Activated CD8-positive, alpha-beta memory T cell treated with anti-CD3 and anti-CD28 coated beads for 1 hour (primary cell): Measurements from ENCODE around the gene GSTM1.

ENCODE experiments used
- DNase-seq, 2 donors: peaks; one replicate each; pipeline ENCODE4 v3.0.0-alpha.2; 2020; ENCODE audit warnings: low read depth in 1 of 2; ENCODE audit errors: extremely low read depth in 1 of 2

The GSTM1 gene

GRCh38 chr1:109687641-109688499 is at the start of gene GSTM1:
GSTM1 (plus strand) TSS chr1:109687817; CDS start chr1:109687874, 57 bp downstream.
- peak in 1 of 2 donors; percentile 65 for DNase-seq

- DNase-seq = no peak
Observed at GRCh38 chr1:109639063-109639840, 48.4 kb upstream of the GSTM1 start.

- no peak for DNase-seq
Observed at GRCh38 chr1:109639841-109640184, 47.8 kb upstream of the GSTM1 start.

GRCh38 chr1:109640285-109640865 is 47.2 kb upstream of the GSTM1 start:
- peak; percentile 68 to 86 for DNase-seq

DNA sequence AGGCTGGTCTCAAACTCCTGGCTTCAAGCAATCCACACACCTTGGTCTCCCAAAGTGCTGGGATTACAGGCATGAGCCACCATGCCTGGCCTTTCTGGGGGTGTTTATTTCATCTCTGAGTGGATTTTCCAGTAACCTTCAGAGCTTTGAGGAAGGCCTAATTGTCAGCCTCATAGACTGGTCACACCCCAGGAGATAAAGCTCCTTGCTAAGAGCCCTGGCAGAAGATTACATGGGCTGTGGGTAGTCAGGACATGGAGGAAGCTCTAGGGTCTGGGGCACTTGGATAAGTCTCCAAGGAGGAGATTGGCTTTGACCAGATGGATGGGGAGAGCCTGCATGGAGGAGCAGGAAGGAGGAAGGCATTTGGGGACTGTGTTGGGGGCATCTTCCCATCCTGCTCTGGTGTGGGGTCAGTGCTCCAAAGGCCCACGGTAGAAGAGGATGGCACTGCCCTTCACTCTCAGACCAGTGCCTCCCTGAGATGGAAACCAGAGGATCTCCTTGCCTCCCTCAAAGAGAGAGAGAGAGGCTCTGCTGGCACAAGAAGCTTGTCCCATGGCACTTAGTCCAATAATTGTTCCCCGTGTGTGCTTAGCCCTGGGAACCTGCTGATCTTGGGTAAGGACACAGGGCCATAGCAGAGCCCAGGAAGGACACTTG is 46.4 kb upstream of the GSTM1 start:
- DNase-seq = no peak

- no peak for DNase-seq
Observed at GRCh38 chr1:109641861-109642260, 45.8 kb upstream of the GSTM1 start.

DNA sequence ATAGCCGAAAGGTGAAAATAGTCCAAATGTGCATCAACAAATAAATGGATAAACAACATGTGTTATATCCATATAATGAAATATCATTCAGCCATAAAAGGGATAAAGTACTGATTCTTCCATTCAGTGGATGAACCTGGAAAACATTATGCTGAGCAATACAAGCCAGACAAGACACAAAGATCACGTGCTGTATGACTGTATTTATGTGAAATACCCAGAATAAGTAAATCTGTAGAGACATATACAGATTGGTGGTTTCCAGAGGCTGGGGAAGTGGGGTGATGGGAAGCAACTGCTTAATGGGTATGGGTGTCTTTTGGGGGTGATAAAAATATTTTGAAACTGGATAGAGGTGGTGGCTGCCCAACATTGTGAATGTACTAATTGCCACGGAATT is 45.0 kb upstream of the GSTM1 start:
- no peak for DNase-seq

- DNase-seq = peak; percentile 71 to 82
Observed at GRCh38 chr1:109643385-109644230, 44.0 kb upstream of the GSTM1 start.

DNA sequence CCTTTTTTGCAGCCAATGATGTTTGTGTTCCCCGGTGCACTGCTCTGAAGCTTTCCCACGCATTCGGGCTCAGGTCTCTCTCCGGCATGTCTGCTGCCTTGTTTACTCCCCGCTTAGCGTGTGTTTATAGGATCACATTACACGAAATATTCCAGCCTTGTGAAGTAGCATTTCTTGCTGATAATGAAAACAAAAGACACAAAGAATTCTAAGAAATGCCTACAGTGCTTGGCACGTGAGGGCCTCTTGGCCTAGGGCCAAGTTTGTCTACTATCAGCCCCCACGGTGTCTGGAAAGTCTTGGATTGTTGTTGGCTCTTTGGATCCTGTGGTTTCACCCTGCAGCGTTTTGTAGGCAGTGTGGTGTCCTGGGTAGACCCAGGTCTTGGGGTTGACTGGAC is 42.9 kb upstream of the GSTM1 start:
- no peak for DNase-seq

- DNase-seq = no peak
Observed at GRCh38 chr1:109649491-109649914, 38.1 kb upstream of the GSTM1 start.

GRCh38 chr1:109650609-109651008 is 37.0 kb upstream of the GSTM1 start:
- no peak for DNase-seq

GRCh38 chr1:109652402-109652801 is 35.2 kb upstream of the GSTM1 start:
- DNase-seq = no peak

GRCh38 chr1:109653306-109653705 is 34.3 kb upstream of the GSTM1 start:
- no peak for DNase-seq

DNA sequence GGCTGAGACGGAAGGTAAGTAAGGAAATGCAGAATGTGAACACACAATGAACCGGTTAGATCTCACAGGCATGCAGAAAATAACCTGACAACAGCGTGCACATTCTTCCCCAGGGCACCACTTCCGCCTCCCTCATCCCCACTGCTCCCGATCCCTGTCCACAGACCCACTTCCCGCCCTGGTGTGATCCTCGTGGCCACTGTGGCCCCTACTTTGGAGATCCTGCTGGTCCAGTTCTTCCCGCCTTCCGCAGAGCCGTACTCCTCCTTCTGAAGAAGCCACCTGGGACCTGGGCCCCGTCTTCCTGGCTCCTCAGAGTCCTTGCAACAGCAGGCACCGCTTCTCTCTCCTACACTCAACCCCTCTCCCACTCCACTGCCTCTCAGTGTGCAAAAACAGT is 33.1 kb upstream of the GSTM1 start:
- DNase-seq = no peak

- peak; percentile 5 to 50 for DNase-seq
Observed at GRCh38 chr1:109655615-109656519, 31.8 kb upstream of the GSTM1 start, which contains the start of gene GSTM4. GSTM4 (plus strand) TSS chr1:109656099; CDS start chr1:109656390, 291 bp downstream.

GRCh38 chr1:109657395-109657794 is 30.2 kb upstream of the GSTM1 start:
- no peak for DNase-seq

- DNase-seq = no peak
Observed at GRCh38 chr1:109657970-109658369, 29.6 kb upstream of the GSTM1 start.

DNA sequence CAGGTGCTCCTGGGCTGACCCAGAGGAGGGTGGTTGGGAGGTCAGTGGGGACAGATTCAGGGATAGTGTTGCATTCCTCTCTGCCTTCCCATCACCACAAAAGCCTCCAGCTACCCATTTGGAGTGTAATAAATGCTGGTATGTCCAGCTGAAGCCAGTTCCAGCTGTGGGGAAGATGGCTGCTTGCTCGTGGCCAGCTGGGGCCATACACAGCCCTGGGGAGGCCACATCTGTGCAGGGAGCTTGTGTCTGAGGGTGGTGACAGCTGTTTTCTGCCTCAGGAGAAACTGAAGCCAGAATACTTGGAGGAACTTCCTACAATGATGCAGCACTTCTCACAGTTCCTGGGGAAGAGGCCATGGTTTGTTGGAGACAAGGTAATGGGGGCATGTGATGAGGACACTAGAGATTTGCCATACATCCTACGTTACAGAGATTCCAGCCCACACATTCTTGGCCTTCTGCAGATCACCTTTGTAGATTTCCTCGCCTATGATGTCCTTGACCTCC is 29.0 kb upstream of the GSTM1 start:
- no peak for DNase-seq

- no peak for DNase-seq
Observed at GRCh38 chr1:109659145-109659544, 28.5 kb upstream of the GSTM1 start.
